AML-193 (cell line): ENCODE measurements around the gene TRIM37.
A peak's percentile ranks its signal among the peaks of the same experiment; 100 is the strongest.

Experiments used
- DNase-seq, 2 experiments: peaks; one replicate each; lab custom pipeline; 2025; lab: John Stamatoyannopoulos, UW

TRIM37 gene

GRCh38 chr17:59037960-59038359 is 68.7 kb downstream of the TRIM37 start:
- no peak for DNase-seq

GRCh38 chr17:59030811-59031210 is 75.9 kb downstream of the TRIM37 start:
- no peak for DNase-seq

GRCh38 chr17:59028328-59028727 is 78.4 kb downstream of the TRIM37 start:
- DNase-seq: no peak

- no peak for DNase-seq
Measured at GRCh38 chr17:59027750-59028149, 78.9 kb downstream of the TRIM37 start.

GRCh38 chr17:59026176-59026939 is 80.3 kb downstream of the TRIM37 start:
- no peak for DNase-seq

- no peak for DNase-seq
Measured at GRCh38 chr17:59024916-59025315, 81.8 kb downstream of the TRIM37 start.

- DNase-seq: no peak
Measured at GRCh38 chr17:59018019-59018418, 88.7 kb downstream of the TRIM37 start.

- DNase-seq: no peak
Measured at GRCh38 chr17:59011975-59012374, 94.7 kb downstream of the TRIM37 start.

- no peak for DNase-seq
Measured at GRCh38 chr17:59010026-59010425, 96.7 kb downstream of the TRIM37 start.

- DNase-seq: no peak
Measured at GRCh38 chr17:59008737-59009136, 97.9 kb downstream of the TRIM37 start.

GRCh38 chr17:59007995-59008394 is 98.7 kb downstream of the TRIM37 start:
- DNase-seq: no peak

GRCh38 chr17:59004338-59005111 is 102.2 kb downstream of the TRIM37 start:
- DNase-seq: peak; percentile 78 to 82

- no peak for DNase-seq
Measured at GRCh38 chr17:59003860-59004259, 102.8 kb downstream of the TRIM37 start.

- DNase-seq: no peak
Measured at GRCh38 chr17:59002848-59003247, 103.8 kb downstream of the TRIM37 start.

GRCh38 chr17:59002126-59002525 is 104.6 kb downstream of the TRIM37 start:
- no peak for DNase-seq

- peak; percentile 41 to 43 for DNase-seq
Measured at GRCh38 chr17:59001158-59001814, 105.4 kb downstream of the TRIM37 start.

- DNase-seq: no peak
Measured at GRCh38 chr17:59000022-59000421, 106.7 kb downstream of the TRIM37 start.

- no peak for DNase-seq
Measured at GRCh38 chr17:58999500-58999899, 107.2 kb downstream of the TRIM37 start.

GRCh38 chr17:58998871-58999270 is 107.8 kb downstream of the TRIM37 start:
- no peak for DNase-seq

- no peak for DNase-seq
Measured at GRCh38 chr17:58997756-58998553, 108.7 kb downstream of the TRIM37 start.

- peak; percentile 90 to 94 for DNase-seq
Measured at GRCh38 chr17:58996968-58997367, 109.7 kb downstream of the TRIM37 start.
